Fibroblast of skin of scalp (primary cell): ENCODE measurements around the gene ASMTL. TPM values are rescaled to one million over a fixed set of nuclear protein-coding genes. Genes with fewer than 3 reads are reported as not detected.
A peak's percentile ranks its signal among the peaks of the same experiment; 100 is the strongest.
"Not testable (repeated sequence)": the region's sequence is repeated elsewhere in the genome, so short reads cannot be mapped to it uniquely, and the experiment has no call there.

Experiments used
- DNase-seq: peaks from one replicate; pipeline ENCODE4 v3.0.0-alpha.2; 2013
- polyA plus RNA-seq, 2 experiments: library from polyadenylated mRNA; unstranded; fragments of 120-200 nt; gene quantifications; one replicate each; pipeline ENCODE4 v1.2.1, GENCODE V29; 2013; ENCODE audit not compliant: insufficient read length in 2 of 2

The ASMTL gene
- 52.2 TPM for polyA plus RNA-seq (2013, experiment 1 of 2; ENCODE audit: insufficient read length)
- 51.5 TPM for polyA plus RNA-seq (2013, experiment 2 of 2; ENCODE audit: insufficient read length)

- peak; percentile 99 for DNase-seq
Observed at GRCh38 chrX:1452516-1453394, at the start of gene ASMTL. TSS of gene ASMTL (minus strand) at chrX:1452909. CDS start at chrX:1452840, 69 bp downstream.

- DNase-seq: no peak
Observed at GRCh38 chrX:1502241-1502640, 49.5 kb upstream of the ASMTL start.

- DNase-seq: no peak
Observed at GRCh38 chrX:1500701-1501624, 48.3 kb upstream of the ASMTL start.

- no peak for DNase-seq
Observed at GRCh38 chrX:1496076-1496475, 43.4 kb upstream of the ASMTL start.

- no peak for DNase-seq
Observed at GRCh38 chrX:1493877-1494510, 41.3 kb upstream of the ASMTL start.

GRCh38 chrX:1493412-1493811 lies 40.7 kb upstream of the ASMTL start:
- DNase-seq: no peak

GRCh38 chrX:1492421-1493012 lies 39.8 kb upstream of the ASMTL start:
- DNase-seq: no peak

- DNase-seq: peak; percentile 18
Observed at GRCh38 chrX:1491851-1492349, 39.2 kb upstream of the ASMTL start.

GRCh38 chrX:1491248-1491647 lies 38.5 kb upstream of the ASMTL start:
- not testable (repeated sequence) for DNase-seq

GRCh38 chrX:1490723-1491122 lies 38.0 kb upstream of the ASMTL start:
- not testable (repeated sequence) for DNase-seq

GRCh38 chrX:1489354-1489753 lies 36.6 kb upstream of the ASMTL start:
- DNase-seq: not testable (repeated sequence)

- DNase-seq: no peak
Observed at GRCh38 chrX:1488745-1489144, 36.0 kb upstream of the ASMTL start.

GRCh38 chrX:1488141-1488540 lies 35.4 kb upstream of the ASMTL start:
- DNase-seq: no peak

GRCh38 chrX:1487401-1487800 lies 34.7 kb upstream of the ASMTL start:
- DNase-seq: no peak

- no peak for DNase-seq
Observed at GRCh38 chrX:1486749-1487361, 34.1 kb upstream of the ASMTL start.

- DNase-seq: no peak
Observed at GRCh38 chrX:1486177-1486576, 33.5 kb upstream of the ASMTL start.

- no peak for DNase-seq
Observed at GRCh38 chrX:1485033-1485432, 32.3 kb upstream of the ASMTL start.

- no peak for DNase-seq
Observed at GRCh38 chrX:1484638-1485019, 31.9 kb upstream of the ASMTL start.

- DNase-seq: no peak
Observed at GRCh38 chrX:1483843-1484637, 31.3 kb upstream of the ASMTL start.

GRCh38 chrX:1482530-1482928 lies 29.8 kb upstream of the ASMTL start:
- DNase-seq: not testable (repeated sequence)
